Upper lobe of left lung (tissue), 6 donors: Measurements from ENCODE around the gene PEX14. TPM values are rescaled to one million over a fixed set of nuclear protein-coding genes. Genes with fewer than 3 reads are reported as not detected.

Source experiments
- ATAC-seq, 2 donors: fragments of 200-7000 bp; cut with Tn5 transposase; one replicate each; pipeline ENCODE4 v1.9.1; 2022; ENCODE audit warnings: mild to moderate bottlenecking in 2 of 2, moderate library complexity in 2 of 2; ENCODE audit not compliant: low FRiP score in 2 of 2
- DNase-seq, 2 donors: peaks; one replicate each; pipeline ENCODE4 v3.0.0-alpha.2; 2019 to 2020
- H3K27ac ChIP-seq, 4 donors: fragments of 200-600 bp; sonication (generic); one replicate each; pipeline ENCODE4 v1.5.1; 2016 to 2019
- H3K27me3 ChIP-seq, 4 donors: fragments of 200-600 bp; sonication (generic); one replicate each; pipeline ENCODE4 v1.5.1; 2017 to 2019
- H3K36me3 ChIP-seq, 4 donors: fragments of 200-600 bp; sonication (generic); one replicate each; pipeline ENCODE4 v1.5.1; 2016 to 2019
- H3K4me1 ChIP-seq, 4 donors: fragments of 200-600 bp; sonication (generic); one replicate each; pipeline ENCODE4 v1.5.1; 2018 to 2019
- H3K4me3 ChIP-seq, 4 donors: fragments of 200-600 bp; sonication (generic); one replicate each; pipeline ENCODE4 v1.5.1; 2017 to 2019; ENCODE audit warnings: mild to moderate bottlenecking in 2 of 4, moderate library complexity in 1 of 4
- H3K9me3 ChIP-seq, 4 donors: fragments of 200-600 bp; sonication (generic); one replicate each; pipeline ENCODE4 v1.5.1; 2018 to 2019
- CTCF ChIP-seq, 6 experiments: fragments of 450-650 bp in 4 of 6; fragments of 200-600 bp in 2 of 6; sonication (generic) in 2 of 6; IDR thresholded peaks; one replicate each; pipeline ENCODE4 v1.5.1; 2016 to 2019; ENCODE audit warnings: antibody characterized with exemption in 6 of 6
- EP300 ChIP-seq, 4 donors: sonication (generic); formaldehyde crosslinking; IDR thresholded peaks; one replicate each; pipeline ENCODE4 v1.5.1; 2017; ENCODE audit warnings: antibody characterized with exemption in 4 of 4, control low read depth in 2 of 4
- POLR2A ChIP-seq, 4 donors: fragments of 450-650 bp; IDR thresholded peaks; one replicate each; pipeline ENCODE4 v1.5.1; 2016 to 2017; ENCODE audit warnings: antibody characterized with exemption in 4 of 4, mild to moderate bottlenecking in 2 of 4
- POLR2AphosphoS5 ChIP-seq, 2 donors: sonication (generic); formaldehyde crosslinking; IDR thresholded peaks; one replicate each; pipeline ENCODE4 v1.5.1; 2017; ENCODE audit warnings: antibody characterized with exemption in 2 of 2
- WGBS, 2 donors: methylation state at CpG; one replicate each; pipeline ENCODE4 v1.1.5; 2017 to 2018; 5-methylcytosine and 5-hydroxymethylcytosine counted together
- total RNA-seq, 6 donors: library from RNA; depleted of rRNA in 4 of 6; stranded (reverse); fragments of >200 nt in 4 of 6; gene quantifications; one replicate each; pipeline versions ENCODE4 v1.1.0 to v1.2.1, GENCODE V29; 2016 to 2021
- donor health status: DM: no; HTN: no; CAD: no; lungs with moderate emphysema.
- donor health status: DM: no; HTN: yes; CAD: no; lungs with severe emphysema.

Gene PEX14
- total RNA-seq, 6 donors from 2014 or later: 21.2 to 43.0 (median 29.9) TPM

- TF ChIP-seq POLR2AphosphoS5 (IDR thresholded peaks at IDR 0.05): peak in 1 of 2 donors; percentile 16
- TF ChIP-seq POLR2A (IDR thresholded peaks at IDR 0.05): no peak
- TF ChIP-seq CTCF (IDR thresholded peaks at IDR 0.05): no peak
- no peak for TF ChIP-seq EP300 (IDR thresholded peaks at IDR 0.05)
- Histone ChIP-seq H3K9me3 (no peaks in the 10 kb centered on the region), H3K4me3 (no peak overlapping the region), H3K4me1 (peaks cover 30 to 71% (median 50%) of the 10 kb centered on the region in 4 donors), H3K27ac (peak overlapping the region; percentile 55 to 73 (median 66)), H3K27me3 (no peaks in the 10 kb centered on the region), H3K36me3 (no peaks in the 10 kb centered on the region)
- no peak for DNase-seq
- 53 to 62% methylated on average over 6 to 8 of the region's 8 CpGs for WGBS, 2 donors
- peak in 1 of 2 donors; percentile 59 for ATAC-seq
Observed at GRCh38 chr1:10516925-10517676, 42.4 kb downstream of the PEX14 start.

- H3K36me3 ChIP-seq: no peaks in the 10 kb centered on the region
- H3K4me1 ChIP-seq: peaks cover 32 to 71% (median 53%) of the 10 kb centered on the region in 4 donors
- ATAC-seq: no peak
- no peaks in the 10 kb centered on the region for H3K27me3 ChIP-seq
- H3K27ac ChIP-seq: peak overlapping the region in 3 of 4 donors; percentile 42 to 73 (median 62)
- WGBS, 2 donors: 72 to 78% methylated on average over 2 of the region's 2 CpGs
- no peaks in the 10 kb centered on the region for H3K9me3 ChIP-seq
- no peak overlapping the region for H3K4me3 ChIP-seq
- DNase-seq: no peak
- TF ChIP-seq EP300 (IDR thresholded peaks at IDR 0.05) (no peak), POLR2A (IDR thresholded peaks at IDR 0.05) (no peak), CTCF (IDR thresholded peaks at IDR 0.05) (no peak), POLR2AphosphoS5 (IDR thresholded peaks at IDR 0.05) (no peak)
Observed at GRCh38 chr1:10517677-10517982, 42.9 kb downstream of the PEX14 start.

GRCh38 chr1:10519016-10519417 lies 44.3 kb downstream of the PEX14 start:
- TF ChIP-seq EP300 (IDR thresholded peaks at IDR 0.05) (no peak), POLR2A (IDR thresholded peaks at IDR 0.05) (peak in 1 of 4 donors; percentile 47)
- H3K4me1 ChIP-seq: peaks cover 38 to 74% (median 60%) of the 10 kb centered on the region in 4 donors
- H3K27ac ChIP-seq: peak overlapping the region in 3 of 4 donors; percentile 43 to 68 (median 61)
- no peaks in the 10 kb centered on the region for H3K9me3 ChIP-seq
- H3K36me3 ChIP-seq: no peaks in the 10 kb centered on the region
- peak overlapping the region in 1 of 4 donors; percentile 8 for H3K4me3 ChIP-seq
- WGBS, 2 donors: 56 to 68% methylated on average over 7 of the region's 7 CpGs
- no peaks in the 10 kb centered on the region for H3K27me3 ChIP-seq
- DNase-seq (peak in 1 of 2 donors; percentile 79), ATAC-seq (peak; percentile 47 to 86)

GRCh38 chr1:10520497-10520896 lies 45.7 kb downstream of the PEX14 start:
- no peaks in the 10 kb centered on the region for H3K27me3 ChIP-seq
- WGBS, 2 donors: 95 to 97% methylated on average over 6 of the region's 6 CpGs
- H3K4me1 ChIP-seq: peaks cover 24 to 61% (median 46%) of the 10 kb centered on the region in 4 donors
- H3K4me3 ChIP-seq: no peak overlapping the region
- TF ChIP-seq POLR2A (IDR thresholded peaks at IDR 0.05): no peak
- no peak for TF ChIP-seq POLR2AphosphoS5 (IDR thresholded peaks at IDR 0.05)
- TF ChIP-seq CTCF (IDR thresholded peaks at IDR 0.05): no peak
- TF ChIP-seq EP300 (IDR thresholded peaks at IDR 0.05): no peak
- no peaks in the 10 kb centered on the region for H3K9me3 ChIP-seq
- H3K36me3 ChIP-seq: no peaks in the 10 kb centered on the region
- DNase-seq (no peak), ATAC-seq (no peak)
- peak overlapping the region in 1 of 4 donors; percentile 61 for H3K27ac ChIP-seq

GRCh38 chr1:10520952-10521351 lies 46.2 kb downstream of the PEX14 start:
- H3K4me1 ChIP-seq: peaks cover 20 to 56% (median 41%) of the 10 kb centered on the region in 4 donors
- TF ChIP-seq EP300 (IDR thresholded peaks at IDR 0.05) (no peak), POLR2A (IDR thresholded peaks at IDR 0.05) (no peak), POLR2AphosphoS5 (IDR thresholded peaks at IDR 0.05) (no peak), CTCF (IDR thresholded peaks at IDR 0.05) (no peak)
- no peaks in the 10 kb centered on the region for H3K9me3 ChIP-seq
- H3K36me3 ChIP-seq: no peaks in the 10 kb centered on the region
- WGBS, 2 donors: 86 to 87% methylated on average over 1 of the region's 1 CpG
- H3K27me3 ChIP-seq: no peaks in the 10 kb centered on the region
- ATAC-seq (no peak), DNase-seq (no peak)
- peak overlapping the region in 1 of 4 donors; percentile 65 for H3K27ac ChIP-seq
- H3K4me3 ChIP-seq: no peak overlapping the region
